Measurements from ENCODE around the gene GSTA3.
"Not testable (repeated sequence)": the region's sequence is repeated elsewhere in the genome, so short reads cannot be mapped to it uniquely, and the experiment has no call there.

The GSTA3 gene

DNA sequence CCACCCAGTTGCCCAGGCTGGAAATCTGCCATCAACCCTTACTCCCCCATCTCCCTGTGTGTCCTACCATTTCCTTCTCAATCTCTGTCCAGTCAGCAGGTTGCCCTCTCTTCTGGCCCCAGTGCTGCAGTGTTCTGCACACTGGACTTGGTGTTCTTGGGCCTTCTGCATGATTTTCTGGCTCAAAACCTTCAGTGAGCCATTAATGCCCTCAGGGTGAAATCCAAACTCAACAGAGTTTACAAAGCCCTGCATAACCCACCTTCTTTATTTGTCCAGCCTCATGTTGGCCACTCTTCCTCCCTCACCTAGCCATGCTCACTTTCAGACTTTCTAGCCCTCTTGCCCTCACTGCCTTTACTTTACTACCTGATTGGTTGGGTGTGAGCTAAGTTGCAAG, 5.0 kb upstream of the GSTA3 start:
- no peak for DNase-seq (ENCODE audit: low read depth, low spot score)

DNA sequence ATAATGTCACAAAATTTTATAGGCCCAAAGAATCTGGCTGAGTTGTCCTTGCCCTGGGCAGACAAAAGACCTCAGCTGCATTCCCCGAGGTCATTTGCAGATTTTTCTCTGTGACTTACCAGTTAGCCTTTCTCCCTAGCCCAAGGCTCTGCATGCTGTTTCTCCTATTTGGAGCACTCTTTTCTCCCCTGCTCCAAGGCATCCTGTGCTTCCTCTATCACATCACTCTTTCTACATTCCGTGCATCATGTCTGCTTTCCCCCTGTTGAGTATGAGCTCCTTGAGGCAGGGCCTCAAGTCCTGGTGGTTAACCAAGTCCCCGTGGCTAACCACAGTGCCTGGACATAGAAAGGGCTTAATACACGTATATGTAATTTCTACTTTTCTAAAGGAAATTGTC, 593 bp upstream of the GSTA3 start:
- no peak for DNase-seq (ENCODE audit: low read depth, low spot score)

GRCh38 chr6:52909131-52909530, 367 bp downstream of the GSTA3 start:
- no peak for DNase-seq (ENCODE audit: low read depth, low spot score)

DNA sequence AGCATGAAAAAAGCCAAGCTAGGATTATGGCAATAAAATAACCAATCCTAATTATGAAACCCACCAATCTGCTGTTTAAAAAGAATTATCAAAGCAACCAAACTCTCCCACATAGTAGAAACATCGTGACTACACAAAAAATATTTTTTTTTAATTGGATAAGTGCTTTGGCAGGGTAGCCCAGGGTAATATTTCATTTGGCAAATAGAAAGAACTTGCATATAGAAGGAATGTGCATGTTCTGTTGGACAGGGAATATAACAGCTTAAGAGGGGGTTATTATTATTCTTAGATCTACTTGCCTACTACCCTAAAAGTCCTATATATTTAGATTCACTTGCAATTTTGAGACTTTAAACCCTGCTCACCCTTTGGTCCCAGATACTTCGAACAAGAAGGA, 972 bp downstream of the GSTA3 start:
- no peak for DNase-seq (ENCODE audit: low read depth, low spot score)

DNA sequence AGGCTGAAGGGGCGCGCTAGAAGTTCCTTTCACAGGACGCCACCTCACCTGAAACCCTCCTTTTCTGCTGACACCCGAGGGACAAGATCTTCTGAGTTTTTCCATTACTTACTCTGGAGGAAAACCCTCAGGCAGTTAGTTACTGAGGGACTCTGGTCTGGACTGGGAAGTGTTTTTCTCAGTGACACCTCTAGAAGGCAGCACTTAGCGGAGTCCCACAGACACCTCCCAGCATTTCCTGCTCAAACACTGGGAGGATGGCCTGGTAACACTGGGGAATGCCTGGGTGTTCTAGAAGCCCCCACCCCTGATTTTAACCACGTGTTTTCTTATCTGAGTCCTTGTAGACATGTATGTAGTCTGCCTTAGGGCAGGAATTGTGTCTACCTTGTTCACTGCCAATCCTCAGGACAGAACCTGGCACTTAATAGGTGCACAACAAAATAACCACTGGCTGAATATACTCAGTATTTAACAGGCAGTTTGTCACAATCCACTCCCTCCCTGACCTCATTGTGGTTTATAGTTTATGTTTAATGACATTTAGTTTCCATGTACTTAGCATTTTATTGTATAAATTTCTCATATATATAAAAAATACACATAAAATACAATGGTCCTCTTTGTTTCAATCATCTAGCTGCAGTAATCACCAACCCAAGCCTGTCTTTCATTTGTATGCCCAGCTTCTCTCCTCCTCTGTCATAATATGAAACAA, 4.8 kb downstream of the GSTA3 start:
- no peak for DNase-seq (ENCODE audit: low read depth, low spot score)

- no peak for DNase-seq (ENCODE audit: low read depth, low spot score)
Observed at GRCh38 chr6:52900536-52900935, 9.0 kb downstream of the GSTA3 start.

- not testable (repeated sequence) for DNase-seq (ENCODE audit: low read depth, low spot score)
Observed at GRCh38 chr6:52895790-52896189, 13.7 kb downstream of the GSTA3 start.

DNA sequence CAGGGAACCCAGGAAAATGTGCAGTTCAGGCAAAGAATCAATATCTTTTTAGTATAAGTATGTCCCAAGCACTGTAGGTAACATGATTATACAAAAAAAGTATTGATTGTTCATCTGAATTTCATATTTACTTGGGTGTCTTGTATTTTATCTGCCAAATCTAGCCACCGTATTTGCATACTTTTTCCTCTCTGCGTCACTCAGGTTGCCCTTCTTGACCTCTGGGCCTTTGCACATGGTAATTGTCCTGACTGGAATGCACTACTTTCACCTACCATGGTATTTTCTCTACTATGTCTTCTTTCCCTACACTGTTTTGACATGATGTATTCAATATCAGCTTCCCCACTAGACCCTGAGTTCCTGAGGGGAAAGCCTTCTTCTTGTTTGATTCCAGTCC, 15.2 kb downstream of the GSTA3 start:
- DNase-seq (ENCODE audit: low read depth, low spot score) = no peak

DNA sequence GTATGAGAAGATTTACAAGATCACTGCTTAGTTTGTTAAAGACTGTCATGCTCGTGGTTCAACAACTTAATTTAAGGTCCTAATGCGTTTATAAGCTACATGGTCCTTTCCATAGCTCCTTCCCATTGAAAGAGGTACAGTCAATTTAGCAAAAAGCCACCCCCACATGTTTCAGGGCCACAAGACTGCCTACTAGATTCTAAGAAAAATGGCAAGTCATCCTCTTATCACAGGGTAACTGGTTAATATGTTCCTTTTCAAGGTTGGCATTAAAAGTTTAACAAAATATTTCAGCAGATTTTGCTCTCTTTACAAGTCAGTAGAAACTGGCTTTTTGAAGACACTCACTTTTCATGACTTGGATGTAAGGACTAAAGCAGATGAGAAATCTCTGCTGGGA, 15.7 kb downstream of the GSTA3 start:
- DNase-seq (ENCODE audit: low read depth, low spot score) = no peak

DNA sequence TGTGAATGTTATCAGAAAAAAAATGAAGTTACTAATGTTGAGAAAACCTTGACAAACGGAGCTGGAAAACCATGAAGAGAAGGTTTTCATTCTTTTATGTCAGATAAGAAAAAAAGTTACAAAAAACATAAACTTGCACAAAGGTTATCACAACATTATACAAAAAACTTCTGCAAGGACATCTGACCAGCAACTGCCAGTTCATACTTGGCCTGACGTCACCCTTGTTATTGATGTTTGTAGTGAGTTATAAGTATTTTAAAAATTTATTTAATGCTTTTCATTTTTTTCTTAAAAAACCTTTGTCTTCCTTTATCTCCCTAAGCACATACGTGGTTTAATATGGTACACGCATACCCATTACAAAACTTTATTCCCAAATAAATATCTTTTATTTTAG, 16.3 kb downstream of the GSTA3 start:
- DNase-seq (ENCODE audit: low read depth, low spot score) = no peak

- DNase-seq (ENCODE audit: low read depth, low spot score) = no peak
Observed at GRCh38 chr6:52890018-52890417, 19.5 kb downstream of the GSTA3 start.

DNA sequence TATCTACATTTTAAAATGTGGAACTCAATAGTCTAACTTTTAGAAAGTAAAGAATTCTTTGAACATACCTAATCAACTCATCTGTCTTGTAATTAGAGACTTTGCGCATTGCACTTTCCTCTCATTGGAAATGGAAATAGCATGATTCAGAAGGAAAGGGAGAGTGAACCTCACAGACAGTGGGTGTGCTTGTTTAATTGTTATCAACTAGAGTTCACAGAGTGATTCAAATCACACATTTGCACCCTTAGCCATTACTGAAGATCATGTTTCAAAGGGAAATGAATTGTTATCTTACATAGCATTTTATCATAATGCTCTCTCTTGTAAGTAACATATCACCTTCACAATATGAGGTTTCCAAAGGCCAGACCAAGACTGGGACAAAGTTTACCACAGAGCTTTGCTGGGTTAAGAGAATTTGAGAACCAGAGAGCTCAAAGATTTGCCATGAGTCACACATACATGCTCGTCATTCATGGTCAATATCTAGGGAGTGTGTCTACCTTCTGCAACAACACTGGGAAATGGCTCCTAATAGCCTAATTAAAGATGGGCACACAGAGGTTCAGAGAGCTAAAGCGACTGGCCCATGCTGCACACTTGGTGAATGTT, 21.5 kb downstream of the GSTA3 start:
- no peak for DNase-seq (ENCODE audit: low read depth, low spot score)

DNA sequence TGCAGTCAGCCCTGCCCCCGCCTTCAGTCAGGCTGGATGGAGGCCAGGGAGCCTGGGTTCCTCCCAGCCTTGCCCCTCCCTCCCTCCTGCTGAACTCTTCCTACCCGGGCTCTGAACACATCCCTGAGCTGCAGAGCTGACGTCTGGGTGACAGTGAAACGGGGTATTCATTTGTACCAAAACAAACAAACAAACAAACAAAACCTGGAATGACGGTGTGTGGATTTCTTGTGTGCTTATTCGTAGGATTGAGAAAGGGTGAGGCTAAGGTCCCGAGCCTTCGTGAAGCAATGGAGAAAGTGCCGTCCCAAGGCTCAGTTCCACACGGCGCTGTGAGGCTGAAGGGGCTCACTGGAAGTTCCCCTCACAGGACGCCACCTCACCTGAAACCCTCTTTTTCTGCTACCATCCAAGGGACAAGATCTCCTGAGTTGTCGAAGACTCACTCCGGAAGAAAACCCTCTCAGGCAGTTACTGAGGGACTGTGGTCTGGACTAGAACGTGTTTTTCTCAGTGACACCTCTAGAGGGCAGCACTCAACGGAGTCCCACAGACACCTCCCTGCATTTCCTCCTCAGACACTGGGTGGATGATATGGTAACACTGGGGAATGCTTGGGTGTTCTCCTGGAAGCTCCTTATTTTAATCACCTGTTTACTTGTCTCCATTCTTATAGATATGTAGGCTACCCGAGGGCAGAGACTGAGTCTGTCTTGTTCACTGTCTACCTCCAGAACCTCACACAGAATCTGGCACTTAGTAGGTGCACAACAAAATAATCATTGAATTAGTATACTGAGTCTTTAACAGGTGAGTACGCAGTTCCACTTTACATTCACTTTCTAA, 27.3 kb downstream of the GSTA3 start:
- DNase-seq (ENCODE audit: low read depth, low spot score) = peak; percentile 39

DNA sequence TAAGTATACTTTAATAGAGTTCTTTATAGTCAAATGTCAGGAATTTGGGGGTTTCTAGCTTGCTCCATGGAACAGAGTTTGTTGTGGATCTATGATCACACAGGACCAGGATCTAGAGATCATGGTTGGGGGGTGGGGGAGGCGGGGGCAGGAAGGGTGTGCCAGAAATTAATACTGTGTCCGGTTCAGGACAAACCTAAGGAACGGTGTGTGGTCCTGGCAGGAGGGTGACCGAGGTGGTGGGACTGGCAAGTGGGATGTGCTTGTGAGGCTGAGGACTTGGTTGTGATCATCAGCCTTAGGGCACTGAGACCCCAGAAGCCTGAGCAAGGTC, 27.9 kb downstream of the GSTA3 start:
- DNase-seq (ENCODE audit: low read depth, low spot score) = no peak

GRCh38 chr6:52877786-52878185, 31.7 kb downstream of the GSTA3 start:
- DNase-seq (ENCODE audit: low read depth, low spot score) = no peak

GRCh38 chr6:52877168-52877567, 32.3 kb downstream of the GSTA3 start:
- no peak for DNase-seq (ENCODE audit: low read depth, low spot score)

DNA sequence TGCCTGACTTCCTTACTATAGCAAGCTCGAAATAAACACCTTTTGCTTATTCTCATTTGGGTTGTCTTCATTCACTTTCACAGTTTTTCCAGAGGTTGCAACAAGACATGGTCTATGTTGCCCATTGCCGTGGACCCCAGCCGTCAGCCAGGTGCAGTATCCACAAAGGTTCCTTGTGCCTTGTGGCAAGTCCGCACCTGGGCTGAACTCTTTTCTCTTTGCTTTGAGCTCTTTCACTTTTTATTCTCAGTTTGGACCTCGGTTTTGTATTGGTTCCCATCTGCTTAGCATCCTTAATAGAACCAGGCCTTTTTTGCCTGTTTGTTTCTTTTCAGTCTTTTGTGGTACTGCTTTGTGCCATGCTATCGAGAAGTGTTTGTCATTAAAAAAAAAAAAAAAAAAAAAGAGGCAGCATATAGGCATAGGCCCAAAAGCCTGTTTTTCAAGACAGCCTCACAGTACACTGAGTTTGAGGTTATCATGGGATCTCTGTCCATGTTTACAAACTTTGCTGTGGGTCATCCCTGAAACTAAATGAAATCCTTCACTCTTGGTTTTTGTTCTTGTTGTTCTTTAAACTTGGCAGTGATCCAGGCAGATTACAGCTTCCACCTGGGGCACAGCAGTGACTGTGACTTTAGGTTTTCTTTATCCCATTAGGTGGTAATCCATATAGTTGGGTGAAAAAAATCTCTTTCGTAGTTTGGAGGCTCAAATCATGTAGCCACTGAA, 33.3 kb downstream of the GSTA3 start:
- DNase-seq (ENCODE audit: low read depth, low spot score) = no peak

DNA sequence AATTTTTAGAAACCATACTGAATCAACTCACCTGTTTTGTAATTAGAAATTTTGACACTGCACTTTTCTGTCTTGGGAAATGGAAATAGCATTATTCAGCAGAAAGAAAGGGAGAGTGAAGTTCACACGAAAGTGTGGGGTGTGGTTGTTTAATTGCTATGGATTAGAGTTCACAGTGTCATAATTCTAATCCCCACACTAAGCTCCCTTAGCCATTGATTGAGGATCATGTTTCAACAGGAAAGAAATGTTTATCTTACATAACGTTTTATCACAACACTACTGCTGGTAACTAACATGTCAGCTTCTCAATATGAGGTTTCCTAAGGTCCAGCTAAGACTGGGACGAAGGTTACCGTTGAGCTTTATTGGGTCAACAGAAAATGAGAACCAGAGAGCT, 37.5 kb downstream of the GSTA3 start:
- no peak for DNase-seq (ENCODE audit: low read depth, low spot score)

DNA sequence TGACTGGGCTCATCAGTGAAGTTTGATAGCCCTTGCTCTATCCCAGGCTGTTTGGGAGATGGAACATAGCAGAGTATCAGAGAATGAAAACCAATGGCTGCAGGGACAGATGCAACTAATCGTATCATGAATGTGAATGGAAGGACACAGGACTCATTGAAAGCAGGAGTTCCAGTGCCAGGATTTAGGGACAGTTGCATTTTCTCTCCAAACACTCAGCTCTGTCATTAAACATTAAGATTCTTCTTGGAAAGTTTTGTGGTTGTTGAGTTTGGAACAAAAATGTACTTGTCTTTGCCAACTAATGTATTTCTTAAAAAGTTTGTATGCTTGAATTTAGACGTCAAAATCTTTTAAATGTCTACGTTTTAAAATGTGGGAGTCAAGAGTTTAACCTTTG, 37.9 kb downstream of the GSTA3 start:
- no peak for DNase-seq (ENCODE audit: low read depth, low spot score)

DNA sequence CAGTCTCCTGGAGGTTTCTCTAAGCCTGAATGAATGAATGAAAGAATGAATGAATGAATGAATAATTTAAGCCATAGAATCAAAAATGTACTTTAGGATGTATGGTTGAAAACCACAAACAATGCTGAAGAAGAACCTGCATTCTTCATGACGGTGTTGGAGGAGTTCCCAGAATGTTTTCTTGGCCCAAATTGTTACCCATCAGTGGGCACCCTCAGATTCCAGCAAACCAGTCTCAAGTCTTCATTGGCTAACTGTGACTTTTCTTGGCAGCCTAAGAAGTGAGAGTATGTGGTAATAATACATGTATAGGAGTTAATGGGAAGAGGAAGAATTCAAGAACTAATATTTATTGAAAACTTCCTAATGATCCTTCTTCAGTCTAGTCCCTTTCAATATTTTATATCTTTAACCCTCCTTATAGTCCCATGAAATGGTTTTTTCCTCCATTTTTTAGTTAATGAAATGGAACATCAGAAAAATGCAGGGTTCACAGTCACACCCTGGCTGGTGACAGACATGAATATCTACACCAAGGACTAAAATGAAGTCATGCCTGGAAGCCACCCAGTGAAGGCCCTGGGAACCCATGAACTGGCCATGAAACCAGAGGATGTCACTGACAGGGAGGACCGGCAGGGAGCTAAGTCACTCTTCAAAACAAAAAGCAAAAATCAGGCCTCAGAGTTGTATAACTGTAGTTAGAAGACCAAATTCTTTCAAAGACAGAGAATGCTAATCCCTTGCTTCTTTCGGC, 39.0 kb downstream of the GSTA3 start:
- not testable (repeated sequence) for DNase-seq (ENCODE audit: low read depth, low spot score)

- not testable (repeated sequence) for DNase-seq (ENCODE audit: low read depth, low spot score)
Observed at GRCh38 chr6:52868899-52869298, 40.6 kb downstream of the GSTA3 start.
